Glutamatergic neuron (in vitro differentiated cells): ENCODE measurements around the gene ARID1B. TPM values are rescaled to one million over a fixed set of nuclear protein-coding genes. Genes with fewer than 3 reads are reported as not detected.
A peak's percentile ranks its signal among the peaks of the same experiment; 100 is the strongest.

Experiments
- DNase-seq: peaks from one replicate; pipeline ENCODE4 v3.0.0; 2022
- H3K27ac Mint-ChIP-seq: one replicate; pipeline ENCODE4 v1.8.0; 2020; ENCODE audit warnings: mild to moderate bottlenecking, mixed read lengths, inconsistent platforms; ENCODE audit not compliant: unreplicated experiment
- H3K27me3 Mint-ChIP-seq: one replicate; pipeline ENCODE4 v1.8.0; 2020; ENCODE audit warnings: mild to moderate bottlenecking, moderate library complexity, mixed read lengths, inconsistent platforms; ENCODE audit not compliant: unreplicated experiment
- H3K36me3 Mint-ChIP-seq: one replicate; pipeline ENCODE4 v1.8.0; 2020; ENCODE audit warnings: mild to moderate bottlenecking, mixed read lengths, inconsistent platforms; ENCODE audit not compliant: unreplicated experiment
- H3K4me1 Mint-ChIP-seq: one replicate; pipeline ENCODE4 v1.8.0; 2020; ENCODE audit warnings: mild to moderate bottlenecking, low read depth, mixed read lengths, inconsistent platforms; ENCODE audit not compliant: unreplicated experiment
- H3K4me3 Mint-ChIP-seq: one replicate; pipeline ENCODE4 v1.8.0; 2020; ENCODE audit warnings: mild to moderate bottlenecking, mixed read lengths, inconsistent platforms; ENCODE audit not compliant: unreplicated experiment
- H3K9me3 Mint-ChIP-seq: one replicate; pipeline ENCODE4 v1.8.0; 2020; ENCODE audit warnings: mild to moderate bottlenecking, moderate library complexity, mixed read lengths, inconsistent platforms; ENCODE audit not compliant: unreplicated experiment
- total RNA-seq: library from RNA; stranded (reverse); fragmentation: NEBNext Ultra II Directional; extraction: Animal tissue kit (Norgen Biotek cat#: 25700); gene quantifications from one replicate; pipeline ENCODE4 v1.2.1, GENCODE V29; 2021; ENCODE audit not compliant: unreplicated experiment
- TF ChIP-seq, protein P1 (sequence below): fragments of 200-600 bp; sonication (generic); IDR thresholded peaks from one replicate; pipeline ENCODE4 v1.5.0; 2021; ENCODE audit not compliant: partially characterized antibody, unreplicated experiment

The ARID1B gene
- total RNA-seq, 1 donor from 2014 or later, result 202 TPM

DNA sequence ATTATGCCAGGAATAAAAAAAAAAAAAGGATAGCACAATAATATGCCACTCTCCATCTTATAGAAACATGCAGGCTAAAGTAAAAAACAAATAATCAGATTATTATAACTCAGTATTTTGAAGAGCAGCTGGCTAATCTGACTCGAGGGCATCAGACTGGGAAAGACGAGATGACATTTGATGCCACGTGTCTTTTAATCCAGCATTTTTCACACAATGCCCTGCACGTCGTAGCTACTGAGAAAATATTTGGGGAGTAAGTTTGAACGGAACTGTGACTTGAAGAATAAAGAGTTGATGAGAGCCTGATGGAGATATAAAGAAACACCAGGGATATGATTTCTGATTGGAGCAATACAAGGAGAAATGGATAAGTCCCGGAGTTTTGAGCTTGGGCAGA lies 237.7 kb downstream of the ARID1B start:
- Mint-ChIP-seq H3K27me3 (peaks cover 2% of the 10 kb centered on the region), H3K36me3 (no peaks in the 10 kb centered on the region), H3K27ac (no peak overlapping the region), H3K9me3 (no peaks in the 10 kb centered on the region), H3K4me3 (no peak overlapping the region), H3K4me1 (peaks cover 35% of the 10 kb centered on the region)
- TF ChIP-seq, protein P1, sequence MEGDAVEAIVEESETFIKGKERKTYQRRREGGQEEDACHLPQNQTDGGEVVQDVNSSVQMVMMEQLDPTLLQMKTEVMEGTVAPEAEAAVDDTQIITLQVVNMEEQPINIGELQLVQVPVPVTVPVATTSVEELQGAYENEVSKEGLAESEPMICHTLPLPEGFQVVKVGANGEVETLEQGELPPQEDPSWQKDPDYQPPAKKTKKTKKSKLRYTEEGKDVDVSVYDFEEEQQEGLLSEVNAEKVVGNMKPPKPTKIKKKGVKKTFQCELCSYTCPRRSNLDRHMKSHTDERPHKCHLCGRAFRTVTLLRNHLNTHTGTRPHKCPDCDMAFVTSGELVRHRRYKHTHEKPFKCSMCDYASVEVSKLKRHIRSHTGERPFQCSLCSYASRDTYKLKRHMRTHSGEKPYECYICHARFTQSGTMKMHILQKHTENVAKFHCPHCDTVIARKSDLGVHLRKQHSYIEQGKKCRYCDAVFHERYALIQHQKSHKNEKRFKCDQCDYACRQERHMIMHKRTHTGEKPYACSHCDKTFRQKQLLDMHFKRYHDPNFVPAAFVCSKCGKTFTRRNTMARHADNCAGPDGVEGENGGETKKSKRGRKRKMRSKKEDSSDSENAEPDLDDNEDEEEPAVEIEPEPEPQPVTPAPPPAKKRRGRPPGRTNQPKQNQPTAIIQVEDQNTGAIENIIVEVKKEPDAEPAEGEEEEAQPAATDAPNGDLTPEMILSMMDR, result no peak
- DNase-seq, result no peak

DNA sequence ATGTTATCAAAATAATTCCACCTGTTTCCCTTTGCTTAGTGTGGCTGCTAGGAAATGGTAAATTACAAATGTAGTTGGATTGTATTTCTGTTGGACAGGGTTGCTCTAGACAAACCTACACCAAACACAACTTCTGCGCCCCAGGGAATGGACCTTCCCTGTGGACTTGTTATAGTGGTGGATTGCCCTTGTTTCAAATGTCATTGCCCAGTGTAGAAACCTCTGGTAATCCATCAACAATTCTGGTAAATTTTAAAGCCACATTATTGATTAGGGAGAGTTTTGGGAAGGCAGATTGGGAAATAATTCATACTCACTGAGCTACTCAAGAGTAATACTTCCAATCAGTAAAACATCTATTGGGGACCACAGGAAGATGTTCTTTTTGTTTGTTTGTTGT lies 239.8 kb downstream of the ARID1B start:
- TF ChIP-seq, protein P1, result no peak
- Mint-ChIP-seq H3K9me3 (no peaks in the 10 kb centered on the region), H3K27me3 (peaks cover 6% of the 10 kb centered on the region)

DNA sequence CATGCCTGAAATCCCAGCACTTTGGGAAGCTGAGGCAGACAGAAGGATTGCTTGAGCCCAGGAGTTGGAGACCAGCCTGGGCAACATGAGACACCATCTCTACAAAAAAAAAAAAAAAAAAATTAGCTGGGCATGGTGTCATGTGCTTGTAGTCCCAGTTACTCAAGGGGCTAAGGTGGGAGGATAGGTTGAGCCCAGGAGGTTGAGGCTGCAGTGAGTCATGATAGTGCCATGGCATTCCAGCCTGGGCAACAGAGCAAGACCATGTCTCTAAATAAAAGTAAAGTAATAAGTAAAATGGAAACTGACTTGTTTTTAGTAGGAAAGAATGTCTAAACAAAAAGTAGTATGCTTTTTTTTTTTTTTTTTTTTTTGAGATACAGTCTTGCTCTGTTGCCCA lies 240.7 kb downstream of the ARID1B start:
- Mint-ChIP-seq H3K27ac (no peak overlapping the region), H3K4me3 (no peak overlapping the region), H3K36me3 (no peaks in the 10 kb centered on the region), H3K4me1 (peaks cover 40% of the 10 kb centered on the region), H3K27me3 (peaks cover 8% of the 10 kb centered on the region), H3K9me3 (no peaks in the 10 kb centered on the region)
- DNase-seq, result no peak
- TF ChIP-seq, protein P1, result no peak

More for the DNA sequence above, 239.8 kb downstream of the ARID1B start:
- Mint-ChIP-seq H3K36me3 (no peaks in the 10 kb centered on the region), H3K4me1 (peaks cover 36% of the 10 kb centered on the region), H3K4me3 (no peak overlapping the region), H3K27ac (no peak overlapping the region)
- no peak for DNase-seq

GRCh38 chr6:157019115-157019641 lies 242.0 kb downstream of the ARID1B start:
- H3K27me3 Mint-ChIP-seq, result peaks cover 10% of the 10 kb centered on the region
- no peaks in the 10 kb centered on the region for H3K36me3 Mint-ChIP-seq
- peaks cover 33% of the 10 kb centered on the region for H3K4me1 Mint-ChIP-seq
- no peak overlapping the region for H3K4me3 Mint-ChIP-seq
- DNase-seq, result no peak
- TF ChIP-seq, protein P1, result no peak
- H3K27ac Mint-ChIP-seq, result peak overlapping the region; percentile 40
- no peaks in the 10 kb centered on the region for H3K9me3 Mint-ChIP-seq

GRCh38 chr6:157019733-157020132 lies 242.6 kb downstream of the ARID1B start:
- TF ChIP-seq, protein P1, result no peak
- Mint-ChIP-seq H3K36me3 (no peaks in the 10 kb centered on the region), H3K4me3 (peak overlapping the region; percentile 59), H3K4me1 (peaks cover 29% of the 10 kb centered on the region), H3K9me3 (no peaks in the 10 kb centered on the region), H3K27me3 (peaks cover 10% of the 10 kb centered on the region), H3K27ac (peak overlapping the region; percentile 40)
- DNase-seq, result no peak
